HG03521 (cell line): ENCODE data around the gene MZF1.
"Not testable (repeated sequence)": the region's sequence is repeated elsewhere in the genome, so short reads cannot be mapped to it uniquely, and the experiment has no call there.

ENCODE experiments used
- ATAC-seq: cut with Tn5 transposase; IDR thresholded peaks from one replicate; pipeline ENCODE4 v1.9.1; 2021; ENCODE audit warnings: mild to moderate bottlenecking, moderate library complexity; ENCODE audit not compliant: unreplicated experiment

MZF1 gene

DNA sequence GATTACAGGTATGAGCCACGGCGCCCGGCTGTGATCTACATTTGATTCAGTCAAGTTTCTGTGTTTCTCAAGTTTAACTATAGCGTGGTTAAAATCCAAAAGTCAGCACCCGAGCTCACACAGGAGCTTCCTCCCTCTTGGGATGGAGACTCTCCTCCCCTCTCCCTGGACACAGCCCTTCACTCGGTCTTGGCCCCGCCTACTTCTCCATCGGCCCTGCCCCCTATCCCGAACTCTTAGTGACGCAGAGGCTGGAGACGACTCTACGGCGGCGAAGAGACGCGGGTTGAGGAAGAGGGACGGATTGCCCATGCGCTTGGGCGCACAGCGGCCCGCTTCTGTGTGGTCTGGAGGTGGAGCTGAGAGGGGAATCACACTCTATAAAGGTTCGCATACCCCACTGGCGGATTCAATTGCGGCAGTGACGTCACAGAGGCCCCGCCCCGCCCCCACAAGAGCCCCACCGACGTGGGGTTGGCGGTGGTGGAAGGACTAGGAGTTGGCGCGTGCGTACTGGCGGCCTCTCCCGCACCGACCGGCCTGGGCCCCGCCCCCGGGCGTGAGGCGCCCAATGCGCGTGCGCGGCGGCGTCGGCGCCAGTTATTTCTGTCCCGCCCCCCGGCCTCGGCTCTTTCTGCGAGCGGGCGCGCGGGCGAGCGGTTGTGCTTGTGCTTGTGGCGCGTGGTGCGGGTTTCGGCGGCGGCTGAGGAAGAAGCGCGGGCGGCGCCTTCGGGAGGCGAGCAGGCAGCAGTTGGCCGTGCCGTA, 29.1 kb downstream of the MZF1 start, which contains the start of gene TRIM28:
TSS of gene TRIM28 (plus strand) at position 239 of the 765 bp plus-strand sequence. CDS start 694 bp downstream, outside the sequence.
- peak; percentile 77 for ATAC-seq

DNA sequence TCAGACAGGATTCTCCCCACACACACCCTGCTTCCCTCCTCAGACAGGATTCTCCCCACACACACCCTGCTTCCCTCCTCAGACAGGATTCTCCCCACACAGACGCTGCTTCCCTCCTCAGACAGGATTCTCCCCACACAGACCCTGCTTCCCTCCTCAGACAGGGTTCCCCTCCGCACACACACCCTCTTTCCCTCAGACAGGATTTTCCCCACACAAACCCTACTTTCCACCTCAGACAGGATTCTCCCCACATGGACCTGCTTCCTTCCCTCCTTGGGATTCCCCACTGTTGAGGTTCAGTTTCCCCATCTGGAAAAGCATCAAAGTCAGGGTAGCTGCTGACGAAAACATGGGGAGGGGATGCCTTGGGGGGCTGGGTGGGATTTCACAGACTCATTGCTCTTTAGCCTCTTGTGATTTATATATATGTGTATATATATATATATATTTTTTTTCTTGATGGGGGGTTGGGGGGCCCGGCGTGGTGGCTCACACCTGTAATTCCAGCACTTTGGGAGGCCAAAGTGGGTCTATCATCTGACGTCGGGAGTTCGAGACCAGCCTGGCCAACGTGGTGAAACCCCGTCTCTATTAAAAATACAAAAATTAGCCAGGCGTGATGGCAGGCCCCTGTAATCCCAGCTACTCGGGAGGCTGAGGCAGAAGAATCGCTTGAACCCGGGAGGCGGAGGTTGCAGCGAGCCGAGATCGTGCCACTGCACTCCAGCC, 30.3 kb downstream of the MZF1 start:
- not testable (repeated sequence) for ATAC-seq

DNA sequence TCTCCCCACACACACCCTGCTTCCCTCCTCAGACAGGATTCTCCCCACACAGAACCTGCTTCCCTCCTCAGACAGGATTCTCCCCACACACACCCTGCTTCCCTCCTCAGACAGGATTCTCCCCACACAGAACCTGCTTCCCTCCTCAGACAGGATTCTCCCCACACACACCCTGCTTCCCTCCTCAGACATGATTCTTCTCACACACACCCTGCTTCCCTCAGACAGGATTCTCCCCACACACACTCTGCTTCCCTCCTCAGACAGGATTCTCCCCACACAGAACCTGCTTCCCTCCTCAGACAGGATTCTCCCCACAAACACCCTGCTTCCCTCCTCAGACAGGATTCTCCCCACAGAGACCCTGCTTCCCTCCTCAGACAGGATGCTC, 34.0 kb downstream of the MZF1 start:
- ATAC-seq = not testable (repeated sequence)

DNA sequence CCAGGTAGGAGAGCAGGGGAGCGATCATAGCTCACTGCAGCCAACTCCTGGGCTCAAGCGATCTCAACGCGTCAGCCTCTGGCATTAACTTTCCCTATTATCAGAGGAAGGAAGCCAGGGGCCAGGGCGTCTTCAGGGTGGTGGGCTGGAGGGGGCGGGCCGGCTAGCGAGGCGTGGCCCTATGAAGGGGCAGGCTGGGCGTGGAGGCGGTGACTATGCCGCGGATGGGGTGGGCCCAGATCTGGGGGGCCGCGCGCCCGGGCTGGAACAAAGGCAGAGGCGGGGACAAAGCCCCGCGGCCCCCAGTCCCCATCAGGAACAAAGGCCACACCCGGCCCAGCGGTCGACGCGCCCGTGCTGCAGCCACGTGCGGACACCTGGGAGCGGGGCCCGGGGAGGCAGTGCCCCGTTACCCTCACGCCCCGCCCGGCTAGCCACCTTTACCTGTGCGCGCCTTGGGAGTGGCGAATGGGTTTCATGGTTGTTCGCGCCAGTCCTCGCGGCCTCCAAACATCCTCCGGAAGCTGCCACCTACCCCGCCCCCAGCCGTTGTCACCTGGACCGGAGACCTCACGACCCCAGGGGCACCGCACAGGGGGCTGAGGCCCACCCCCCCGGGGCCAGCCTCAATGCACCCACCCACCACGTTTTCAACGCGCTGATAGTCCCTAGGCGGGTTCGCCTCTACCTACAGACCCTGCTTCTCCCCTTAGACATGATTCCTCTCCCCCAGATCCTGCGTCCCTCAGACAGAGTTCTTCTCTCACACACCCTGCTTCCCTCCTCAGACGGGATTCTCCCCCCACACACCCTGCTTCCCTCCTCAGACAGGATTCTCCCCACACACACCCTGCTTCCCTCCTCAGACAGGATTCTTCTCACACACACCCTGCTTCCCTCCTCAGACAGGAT, 34.6 kb downstream of the MZF1 start:
- ATAC-seq = no peak

DNA sequence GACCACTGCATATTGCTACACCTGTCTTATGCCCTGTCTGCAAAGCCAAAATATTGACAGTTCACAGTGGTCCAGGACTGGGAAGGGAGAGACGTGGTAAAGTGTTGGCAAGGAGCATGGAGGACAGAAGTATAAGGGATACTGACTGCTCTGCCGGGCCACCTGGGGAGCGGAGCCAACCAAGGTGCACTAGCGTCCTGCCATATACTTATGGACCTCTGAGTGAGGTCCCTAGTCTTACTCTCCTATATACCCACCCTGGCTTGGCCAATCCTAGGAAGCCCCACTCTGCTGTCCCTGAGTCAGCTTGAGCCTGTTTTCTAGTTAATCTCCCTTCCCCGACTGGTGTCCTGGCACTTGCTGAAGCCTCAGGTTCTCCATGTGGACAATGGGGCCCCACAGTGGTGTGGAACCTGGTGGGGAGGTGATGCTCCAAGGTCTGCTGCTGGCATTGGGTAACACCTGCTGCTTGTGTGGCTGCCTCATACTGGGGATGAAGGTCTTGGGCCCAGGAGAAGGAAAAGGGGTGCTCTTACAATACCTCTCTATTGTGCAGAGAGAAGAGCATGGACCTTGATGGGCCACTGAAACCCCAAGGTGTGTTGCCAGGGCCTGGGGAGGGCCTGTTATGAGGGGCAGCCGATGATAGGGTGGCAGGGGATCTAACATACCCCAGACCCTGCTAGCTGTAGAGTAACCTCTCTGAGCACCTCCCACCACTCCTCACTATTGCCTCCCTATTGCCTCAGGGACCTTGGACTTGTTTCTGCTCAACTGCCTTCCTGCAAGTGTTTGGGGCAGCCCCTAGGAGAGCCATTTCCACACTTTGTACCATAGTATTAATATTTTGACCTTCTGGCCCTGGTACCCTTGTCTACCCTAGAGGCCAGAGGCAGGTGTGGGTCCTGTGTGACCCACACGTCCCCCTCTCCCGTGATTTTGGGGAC, 36.0 kb downstream of the MZF1 start:
- no peak for ATAC-seq

DNA sequence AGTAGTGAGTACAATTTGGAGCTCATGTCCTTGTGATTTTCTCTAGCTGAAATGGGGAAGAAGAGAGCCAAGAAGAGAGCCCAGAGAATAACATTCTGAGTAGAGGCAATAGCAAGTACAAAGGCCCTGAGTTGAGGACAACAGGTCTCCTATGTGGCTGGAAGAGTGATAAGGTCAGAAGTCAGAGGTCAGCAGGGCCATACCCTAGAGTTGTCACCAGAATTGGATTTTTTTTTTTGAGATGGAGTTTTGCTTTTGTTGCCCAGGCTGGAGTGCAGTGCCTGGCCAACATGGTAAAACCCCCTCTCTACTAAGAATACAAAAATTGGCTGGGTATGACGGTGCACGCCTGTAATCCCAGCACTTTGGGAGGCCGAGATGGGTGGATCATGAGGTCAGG, 37.3 kb downstream of the MZF1 start:
- ATAC-seq = no peak

DNA sequence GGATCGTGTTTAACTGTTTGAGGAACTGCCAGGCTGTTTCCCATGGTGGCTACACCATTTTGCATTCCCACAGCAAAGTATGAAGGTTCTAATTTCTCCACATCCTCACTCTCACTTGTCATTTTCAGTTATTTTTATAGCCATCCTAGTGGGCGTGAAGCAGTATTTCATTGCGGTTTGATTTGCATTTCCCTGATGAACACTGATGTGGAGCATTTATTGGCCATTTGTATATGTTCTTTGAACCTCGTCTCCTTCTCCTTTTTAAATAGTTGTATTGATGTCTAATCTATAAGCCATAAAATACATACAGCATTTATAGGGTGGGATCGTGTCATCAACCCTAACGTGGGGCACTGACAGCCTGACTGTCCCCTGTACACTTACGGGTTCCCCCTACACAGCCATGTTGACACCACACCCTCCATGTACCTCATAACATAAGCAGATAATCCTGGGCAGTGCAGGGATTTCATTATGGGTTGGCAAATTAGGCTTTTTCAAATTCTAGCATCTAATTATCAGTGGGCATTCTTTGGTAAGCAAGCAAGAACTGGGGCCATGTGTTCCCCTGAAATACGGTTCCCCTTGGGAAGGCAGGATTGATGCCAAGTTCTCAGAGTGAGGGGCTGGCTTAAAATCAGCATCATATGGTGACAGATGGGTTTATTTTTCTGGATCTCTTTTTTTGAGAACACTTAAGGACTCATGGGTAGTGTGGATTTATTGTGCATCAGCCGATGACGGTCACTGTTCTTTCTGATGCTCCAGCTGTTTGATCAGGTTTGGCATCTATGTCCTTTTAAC, 41.9 kb downstream of the MZF1 start:
- no peak for ATAC-seq

DNA sequence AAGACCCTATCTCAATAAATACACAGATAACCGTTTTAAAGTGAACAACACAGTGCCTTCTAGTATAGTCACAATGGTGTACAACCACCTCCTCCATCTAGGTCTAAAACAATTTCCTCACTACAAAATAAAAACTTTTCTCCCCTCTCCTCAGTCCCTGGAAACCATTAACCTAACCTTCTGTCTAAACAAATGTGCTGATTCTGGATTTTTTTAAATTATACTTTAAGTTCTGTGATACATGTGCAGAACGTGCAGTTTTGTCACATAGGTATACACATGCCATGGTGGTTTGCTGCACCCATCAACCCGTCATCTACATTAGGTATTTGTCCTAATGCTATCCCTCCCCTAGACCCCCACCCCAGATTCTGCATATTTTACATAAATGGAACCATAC, 43.7 kb downstream of the MZF1 start:
- ATAC-seq = no peak

DNA sequence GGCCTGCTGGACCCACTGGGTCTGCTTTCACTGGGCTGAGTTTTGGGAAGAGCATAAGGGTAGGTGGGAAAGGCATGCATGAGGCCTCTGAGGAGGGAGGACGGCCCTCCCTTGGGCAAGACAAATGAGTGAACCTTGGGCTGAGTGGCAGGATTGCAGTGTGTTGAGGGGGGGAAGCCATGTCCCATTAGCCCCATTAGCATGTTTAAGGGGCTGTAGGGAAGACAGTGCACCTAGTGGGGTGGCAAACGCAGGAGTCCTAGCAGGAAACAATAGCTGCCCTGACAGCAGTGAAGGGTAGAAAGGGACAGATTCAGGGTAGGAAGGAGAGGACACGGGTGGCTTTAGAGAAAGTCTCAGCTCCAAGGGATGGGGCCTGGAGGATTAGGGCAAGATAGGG, 50.4 kb downstream of the MZF1 start:
- ATAC-seq = no peak

DNA sequence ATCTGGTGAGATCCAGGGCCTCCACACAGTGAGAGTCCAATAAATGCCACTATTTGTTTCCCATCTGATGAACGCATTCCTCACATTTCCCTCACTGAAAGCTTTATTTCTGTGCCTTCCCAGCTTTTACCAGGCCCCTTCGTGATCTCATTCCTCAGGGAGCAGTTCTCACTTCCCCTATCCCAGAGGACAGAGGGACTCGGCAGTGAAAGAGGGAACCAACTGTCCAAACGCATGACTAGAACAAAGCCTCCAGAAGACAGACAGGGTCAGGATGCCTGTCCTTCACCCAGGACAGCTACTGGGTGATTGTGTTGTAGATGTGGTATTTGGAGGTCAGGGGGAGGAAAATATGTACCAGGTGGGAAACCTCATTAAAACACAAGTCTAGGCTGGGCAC, 51.5 kb downstream of the MZF1 start:
- ATAC-seq = no peak

DNA sequence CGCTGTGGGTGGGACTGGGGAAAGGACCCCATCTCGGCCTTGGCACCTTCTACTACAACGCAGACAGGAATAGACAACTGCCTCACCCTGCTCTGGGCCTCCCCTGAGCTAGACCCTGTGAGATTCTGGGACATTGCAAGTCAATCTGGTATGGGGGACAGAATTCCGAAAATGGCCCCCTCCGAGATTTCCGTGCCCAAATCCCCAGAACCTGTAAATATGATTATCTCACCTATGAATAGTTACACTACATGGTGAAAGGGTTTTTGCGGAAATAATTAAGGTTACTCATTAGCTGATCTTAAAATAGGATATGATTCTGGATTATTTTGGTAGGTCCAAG, 52.9 kb downstream of the MZF1 start:
- ATAC-seq = no peak

DNA sequence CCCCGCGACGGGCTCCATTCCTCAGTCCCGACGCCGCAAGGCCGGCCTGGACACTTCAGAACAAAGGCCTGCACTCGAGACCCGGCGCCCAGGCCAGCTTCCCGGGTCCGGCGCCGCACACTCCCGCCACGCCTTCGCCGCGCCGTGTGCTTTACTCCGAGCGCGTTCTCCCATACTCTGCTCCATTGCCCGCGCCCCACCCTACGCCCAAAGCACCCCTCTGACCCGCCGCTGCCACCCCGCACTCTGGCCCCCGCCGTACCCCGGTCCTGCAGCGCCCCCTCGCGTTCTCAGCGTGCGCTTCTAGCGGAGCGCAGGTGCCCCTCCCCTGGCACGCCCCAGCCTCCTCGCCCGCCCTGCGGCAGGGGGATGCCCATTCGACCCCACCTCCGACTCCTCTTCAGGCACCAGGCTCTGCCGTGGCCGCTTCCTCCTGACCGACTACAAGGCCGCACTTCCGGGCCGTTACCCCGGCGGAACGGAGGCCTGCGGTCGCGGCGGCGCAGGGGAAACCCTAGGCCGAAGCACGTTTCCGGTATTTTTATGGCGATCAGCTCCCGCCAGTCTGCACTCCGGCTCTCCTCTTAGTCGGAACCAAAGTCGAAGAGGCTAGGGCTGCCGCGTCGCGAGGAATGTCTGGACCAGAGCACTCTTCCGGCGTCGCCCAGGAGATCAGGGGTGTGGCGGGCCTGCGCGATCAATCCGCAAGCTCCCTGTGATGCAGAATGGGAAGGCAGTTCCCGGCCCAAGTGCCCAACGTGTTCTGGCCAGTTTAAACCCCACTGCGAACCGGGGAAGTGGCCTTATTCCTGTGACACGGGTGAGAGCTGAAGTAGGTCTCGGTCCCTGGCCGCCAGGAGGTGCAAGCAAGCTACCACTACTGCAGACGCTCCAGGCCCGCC, 53.5 kb downstream of the MZF1 start, which contains the start of gene ZBTB45:
TSS of gene ZBTB45 (minus strand) at position 456 of the 902 bp plus-strand sequence. CDS start 2,137 bp downstream, outside the sequence.
- peak; percentile 74 for ATAC-seq

DNA sequence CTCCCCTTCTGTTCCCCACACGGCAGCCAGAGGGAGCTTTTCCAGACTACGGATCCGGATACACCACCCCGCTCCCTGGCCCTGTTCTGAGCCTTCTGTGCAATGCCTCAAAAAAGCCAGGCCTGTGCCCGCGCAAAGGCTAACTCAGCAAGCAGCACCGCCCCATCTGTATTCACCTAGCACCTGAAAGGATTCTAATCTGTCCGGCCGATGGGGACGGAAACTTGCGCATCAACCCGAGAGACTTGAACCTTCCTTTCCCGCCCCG, 54.1 kb downstream of the MZF1 start:
- peak; percentile 1 for ATAC-seq

DNA sequence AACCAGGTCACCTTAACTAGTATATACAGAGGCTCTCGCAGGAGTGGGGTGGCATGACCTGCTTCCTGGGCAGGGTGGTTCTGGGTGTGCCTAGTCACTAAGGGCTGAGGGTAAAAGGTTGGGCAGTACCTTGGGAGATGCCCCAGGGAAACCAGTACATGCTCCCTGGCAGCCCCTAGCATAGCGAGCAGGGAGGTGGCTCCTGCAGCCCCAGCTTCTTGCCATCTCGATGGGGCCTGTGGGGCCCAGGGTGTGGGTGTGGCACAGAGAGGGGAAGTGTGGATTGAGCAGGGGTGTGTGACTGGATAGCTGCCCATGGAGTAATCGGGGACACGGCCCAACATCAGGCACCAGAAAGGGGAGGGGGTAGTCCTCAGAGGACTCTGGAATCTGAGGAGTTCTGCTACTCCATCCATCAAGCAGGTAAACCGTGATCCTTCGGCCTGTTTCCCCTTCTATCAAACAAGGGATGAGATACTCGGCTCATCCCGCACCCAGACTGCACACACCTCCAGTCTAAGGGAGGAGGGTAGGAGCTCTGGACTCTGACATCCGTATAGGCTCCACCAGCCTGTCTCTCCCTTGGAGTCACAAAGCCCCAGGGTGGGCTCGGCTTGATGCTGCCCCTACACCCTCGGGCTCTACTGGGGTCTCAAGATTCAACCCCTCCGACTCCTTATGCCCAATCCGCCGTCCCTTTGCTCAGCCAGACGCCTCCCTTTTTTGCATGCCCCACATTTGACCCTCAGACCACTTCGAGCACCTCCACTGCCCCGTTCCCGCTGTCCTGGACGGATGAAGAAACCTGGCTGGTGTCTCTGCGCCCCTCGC, 54.7 kb downstream of the MZF1 start:
- ATAC-seq = no peak

DNA sequence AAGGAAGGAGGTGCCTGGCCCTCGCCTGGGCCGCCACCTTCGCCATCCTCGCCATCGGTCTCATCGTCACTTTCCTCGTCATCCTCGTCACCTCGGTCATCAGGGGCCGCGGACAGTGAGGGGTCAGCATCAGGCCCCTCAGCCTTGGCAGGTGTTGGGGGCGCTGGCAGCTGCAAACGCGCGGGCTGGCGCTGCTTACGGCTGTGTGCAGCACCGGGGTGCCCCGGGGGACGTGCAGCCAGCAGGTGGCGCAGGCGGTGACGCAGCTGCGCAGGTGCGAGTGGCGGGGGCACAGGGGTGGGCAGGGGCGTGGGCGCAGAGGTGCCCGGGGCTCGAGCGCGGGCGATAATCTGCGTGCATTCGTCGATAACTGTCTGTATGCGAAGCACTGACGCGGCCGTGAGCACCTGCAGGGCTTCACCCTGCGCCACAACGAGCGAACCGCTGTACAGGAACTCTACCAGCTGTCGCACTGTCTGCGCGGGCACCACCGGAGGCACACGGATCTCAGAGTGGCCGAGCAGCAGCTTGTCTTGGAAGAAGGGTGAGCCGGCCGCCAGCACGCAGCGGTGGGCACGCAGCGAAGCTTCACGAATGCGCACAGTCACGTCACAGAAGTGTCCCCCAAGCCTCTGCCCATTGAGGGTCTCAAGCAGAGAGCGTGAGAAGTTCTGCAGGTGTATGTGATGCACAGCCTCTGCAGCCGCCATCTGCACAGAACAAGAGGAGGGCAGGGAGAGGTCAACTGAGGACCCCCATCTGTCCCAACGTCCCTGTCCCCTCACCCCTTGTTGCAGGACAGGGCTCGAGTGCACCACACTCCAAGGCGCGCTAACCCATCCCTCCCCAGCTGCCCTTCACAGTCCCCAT, 55.9 kb downstream of the MZF1 start:
- no peak for ATAC-seq

DNA sequence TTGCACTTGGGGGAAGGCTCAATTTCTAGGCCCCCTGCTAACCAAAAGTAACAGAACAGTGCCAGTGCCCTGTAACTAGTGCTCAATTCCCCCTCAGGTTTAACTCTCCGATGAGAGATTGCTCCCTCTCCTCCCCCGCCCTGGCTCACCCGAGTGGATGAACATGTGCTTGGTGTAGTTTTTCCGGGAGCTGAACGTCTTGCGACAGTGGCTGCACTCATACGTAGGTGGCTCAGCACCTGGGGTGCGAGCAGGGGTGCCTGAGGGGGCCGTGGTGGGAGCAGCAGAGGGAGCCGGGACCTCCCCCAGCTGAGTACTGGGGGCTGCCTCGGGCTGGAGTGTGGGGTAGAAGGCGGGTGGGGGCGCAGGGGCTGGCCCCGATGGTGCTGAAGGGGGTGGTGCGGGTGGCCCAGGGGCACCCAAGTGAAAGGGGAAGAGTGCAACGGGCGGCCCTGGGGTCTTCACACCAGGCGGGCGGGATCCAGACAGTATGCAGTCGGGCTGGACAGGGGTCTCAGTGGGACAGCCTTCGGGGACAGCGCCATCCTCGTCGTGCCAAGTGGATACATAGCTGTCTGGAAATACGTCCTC, 56.8 kb downstream of the MZF1 start:
- ATAC-seq = no peak
